ENCODE measurements around the gene PRKCZ. TPM values are rescaled to one million over a fixed set of nuclear protein-coding genes. Genes with fewer than 3 reads are reported as not detected.

The PRKCZ gene
- total and polyA plus RNA-seq, 9 of the 15 experiments (the other 6 are each of a cell fraction or from before 2014, with no cell fraction given), result 0.07 to 3.1 (median 1.3) TPM

DNA sequence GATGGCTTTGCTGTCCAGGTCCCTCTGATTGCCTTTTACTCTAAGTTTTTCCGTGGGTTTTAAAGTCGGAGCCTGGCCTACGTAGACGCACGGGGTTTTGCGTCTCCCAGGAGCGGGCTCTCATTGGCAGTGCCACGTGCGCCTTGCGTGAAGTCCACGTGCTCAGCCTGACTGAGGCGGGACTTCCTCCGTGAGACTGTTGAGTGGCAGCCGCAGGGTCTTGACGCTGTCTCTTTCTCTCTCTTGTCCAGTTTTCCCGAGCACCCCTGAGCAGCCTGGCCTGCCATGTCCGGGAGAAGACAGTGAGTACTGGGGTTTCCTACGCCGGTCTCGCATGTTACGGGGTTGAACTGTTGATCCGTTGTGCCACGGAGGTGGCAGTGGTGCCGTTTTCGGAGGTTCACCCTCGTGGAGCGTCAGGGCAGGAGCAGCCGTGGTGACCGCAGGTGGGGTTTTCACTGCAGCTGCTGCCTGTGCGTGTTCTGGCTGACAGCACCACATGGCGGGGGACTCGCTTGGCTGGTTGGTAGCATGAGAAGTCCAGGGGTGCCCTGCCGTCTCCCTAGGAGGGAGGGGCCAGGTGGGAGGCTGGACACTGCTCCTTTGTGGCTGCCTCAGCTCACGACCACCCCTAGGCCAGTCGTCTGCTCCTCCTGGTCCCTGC, 9.2 kb downstream of the PRKCZ start:
- ChIA-PET CTCF (ENCODE audit: low intra/inter-chr PET ratio) (interaction anchor here (0.6 kb wide), 1 partner anchor 98 kb away, joined by 3 read pairs; no protein-coding TSS in a partner anchor), POLR2A (interaction anchor here (1.2 kb wide), 1 partner anchor 171 kb away, joined by 3 read pairs; no protein-coding TSS in a partner anchor)
- peaks cover 37 to 68% of the 10 kb centered on the region in 2 experiments for H3K27me3 ChIP-seq (ENCODE audit: control insufficient read depth in 2 of 2, insufficient read depth in 2 of 2, low read length in 2 of 2)
- WGBS (ENCODE audit: insufficient coverage, low coverage, missing lambda C conversion rate), result 26% methylated on average over 33 of the region's 35 CpGs
- H3K9me1 ChIP-seq (ENCODE audit: control insufficient read depth, insufficient read depth, low read length), result peaks cover 9% of the 10 kb centered on the region
- DNase-seq (ENCODE audit: extremely low read depth in 1 of 4, low spot score in 3 of 4) (no peak), ATAC-seq (no peak; the same call in 2 of the 3 replicates), FAIRE-seq (no peak)
- no peaks in the 10 kb centered on the region for H3K79me2 ChIP-seq (ENCODE audit: control insufficient read depth, insufficient read depth, low read length)
- in situ Hi-C loops (cut with MboI) (no loop called here), intact Hi-C loops (cut with micrococcal nuclease) (no loop called here)
- 0 out of 2 replicates have a peak, but pooled peaks cover 5% of the 10 kb centered on the region for H4K20me1 ChIP-seq (replicated peaks; ENCODE audit: control insufficient read depth, insufficient read depth, low read length)
- H3K4me2 ChIP-seq (ENCODE audit: insufficient read depth, low read length), result no peak overlapping the region
- H3K9ac ChIP-seq (ENCODE audit: insufficient read depth in 1 of 2, low read depth in 2 of 2, low read length in 2 of 2), result no peak overlapping the region
- no peaks in the 10 kb centered on the region for H3K9me3 ChIP-seq (replicated peaks; ENCODE audit: control insufficient read depth, insufficient read depth, low read depth, low read length)
- BruUV-seq (replicated peaks), result no TSS peak
- H3K4me1 ChIP-seq (replicated peaks in 1 of 2; ENCODE audit: control insufficient read depth in 2 of 2, insufficient read depth in 2 of 2, low read length in 2 of 2), result peaks cover 0 to 34% of the 10 kb centered on the region in 2 experiments; a peak in 2 of 5 replicates
- H3K36me3 ChIP-seq (ENCODE audit: control insufficient read depth, insufficient read depth, low read length), result no peaks in the 10 kb centered on the region
- H2AFZ ChIP-seq (ENCODE audit: low read depth, low read length), result no peak overlapping the region
- H3K27ac ChIP-seq (ENCODE audit: extremely low read depth, low read depth, low read length), result no peak overlapping the region
- no peak overlapping the region for H3K4me3 ChIP-seq
- TF ChIP-seq, protein P1, sequence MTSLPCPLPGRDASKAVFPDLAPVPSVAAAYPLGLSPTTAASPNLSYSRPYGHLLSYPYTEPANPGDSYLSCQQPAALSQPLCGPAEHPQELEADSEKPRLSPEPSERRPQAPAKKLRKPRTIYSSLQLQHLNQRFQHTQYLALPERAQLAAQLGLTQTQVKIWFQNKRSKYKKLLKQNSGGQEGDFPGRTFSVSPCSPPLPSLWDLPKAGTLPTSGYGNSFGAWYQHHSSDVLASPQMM (CRISPR knock-in tag; IDR thresholded peaks at IDR 0.05), result no peak
- TF ChIP-seq, protein P2, sequence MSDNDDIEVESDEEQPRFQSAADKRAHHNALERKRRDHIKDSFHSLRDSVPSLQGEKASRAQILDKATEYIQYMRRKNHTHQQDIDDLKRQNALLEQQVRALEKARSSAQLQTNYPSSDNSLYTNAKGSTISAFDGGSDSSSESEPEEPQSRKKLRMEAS (CRISPR knock-in tag; IDR thresholded peaks at IDR 0.05), result peak; percentile 57
- no peak for TF ChIP-seq NFIX (CRISPR knock-in tag; IDR thresholded peaks at IDR 0.05; ENCODE audit: low read depth)
- TF ChIP-seq, protein P3, sequence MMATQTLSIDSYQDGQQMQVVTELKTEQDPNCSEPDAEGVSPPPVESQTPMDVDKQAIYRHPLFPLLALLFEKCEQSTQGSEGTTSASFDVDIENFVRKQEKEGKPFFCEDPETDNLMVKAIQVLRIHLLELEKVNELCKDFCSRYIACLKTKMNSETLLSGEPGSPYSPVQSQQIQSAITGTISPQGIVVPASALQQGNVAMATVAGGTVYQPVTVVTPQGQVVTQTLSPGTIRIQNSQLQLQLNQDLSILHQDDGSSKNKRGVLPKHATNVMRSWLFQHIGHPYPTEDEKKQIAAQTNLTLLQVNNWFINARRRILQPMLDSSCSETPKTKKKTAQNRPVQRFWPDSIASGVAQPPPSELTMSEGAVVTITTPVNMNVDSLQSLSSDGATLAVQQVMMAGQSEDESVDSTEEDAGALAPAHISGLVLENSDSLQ (IDR thresholded peaks at IDR 0.05), result peak; percentile 94
- TF ChIP-seq MYC (IDR thresholded peaks at IDR 0.05; ENCODE audit: low read depth, low read length), result 0 out of 2 replicates have a peak, but pooled peaks have one; percentile 29
- no peak for TF ChIP-seq MYC (CRISPR knock-in tag; IDR thresholded peaks at IDR 0.05; ENCODE audit: borderline replicate concordance, low read depth)
- TF ChIP-seq, protein P4, sequence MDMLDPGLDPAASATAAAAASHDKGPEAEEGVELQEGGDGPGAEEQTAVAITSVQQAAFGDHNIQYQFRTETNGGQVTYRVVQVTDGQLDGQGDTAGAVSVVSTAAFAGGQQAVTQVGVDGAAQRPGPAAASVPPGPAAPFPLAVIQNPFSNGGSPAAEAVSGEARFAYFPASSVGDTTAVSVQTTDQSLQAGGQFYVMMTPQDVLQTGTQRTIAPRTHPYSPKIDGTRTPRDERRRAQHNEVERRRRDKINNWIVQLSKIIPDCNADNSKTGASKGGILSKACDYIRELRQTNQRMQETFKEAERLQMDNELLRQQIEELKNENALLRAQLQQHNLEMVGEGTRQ (CRISPR knock-in tag; IDR thresholded peaks at IDR 0.05), result 0 out of 2 replicates have a peak, but pooled peaks have one; percentile 17
- TF ChIP-seq SMARCB1 (IDR thresholded peaks at IDR 0.05; ENCODE audit: insufficient read length, low read depth), result no peak
- no peak for TF ChIP-seq TEAD4 (IDR thresholded peaks at IDR 0.05; ENCODE audit: low read length)
- TF ChIP-seq TEAD4 (CRISPR knock-in tag; IDR thresholded peaks at IDR 0.05; ENCODE audit: borderline replicate concordance), result 0 out of 2 replicates have a peak, but pooled peaks have one; percentile 31
- no peak for TF ChIP-seq FOXP1 (CRISPR knock-in tag; IDR thresholded peaks at IDR 0.05)
- TF ChIP-seq ZNF785 (CRISPR knock-in tag; IDR thresholded peaks at IDR 0.05), result no peak
- 0 out of 2 replicates have a peak, but pooled peaks have one; percentile 32 for TF ChIP-seq CXXC5 (CRISPR knock-in tag; IDR thresholded peaks at IDR 0.05)
- TF ChIP-seq, protein P5, sequence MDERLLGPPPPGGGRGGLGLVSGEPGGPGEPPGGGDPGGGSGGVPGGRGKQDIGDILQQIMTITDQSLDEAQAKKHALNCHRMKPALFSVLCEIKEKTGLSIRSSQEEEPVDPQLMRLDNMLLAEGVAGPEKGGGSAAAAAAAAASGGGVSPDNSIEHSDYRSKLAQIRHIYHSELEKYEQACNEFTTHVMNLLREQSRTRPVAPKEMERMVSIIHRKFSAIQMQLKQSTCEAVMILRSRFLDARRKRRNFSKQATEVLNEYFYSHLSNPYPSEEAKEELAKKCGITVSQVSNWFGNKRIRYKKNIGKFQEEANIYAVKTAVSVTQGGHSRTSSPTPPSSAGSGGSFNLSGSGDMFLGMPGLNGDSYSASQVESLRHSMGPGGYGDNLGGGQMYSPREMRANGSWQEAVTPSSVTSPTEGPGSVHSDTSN (CRISPR knock-in tag; IDR thresholded peaks at IDR 0.05; ENCODE audit: low read depth), result no peak
- TF ChIP-seq, protein P5 (tag; conservative IDR thresholded peaks at IDR 0.05; ENCODE audit: low read depth), result peak; percentile 56; the same call in 1 of the 2 replicates
